Rectal smooth muscle tissue (tissue), 1 donor: ENCODE results near the gene KMT2E.

Source experiments
- H3K27ac ChIP-seq: one replicate; pipeline ENCODE4 v1.7.0; 2013; ENCODE audit warnings: low read depth, low read length, inconsistent platforms
- H3K27me3 ChIP-seq: one replicate; pipeline ENCODE4 v1.7.0; 2013; ENCODE audit warnings: low read length; ENCODE audit not compliant: control insufficient read depth, insufficient read depth
- H3K36me3 ChIP-seq: one replicate; pipeline ENCODE4 v1.7.0; 2013; ENCODE audit warnings: low read length; ENCODE audit not compliant: control insufficient read depth, insufficient read depth
- H3K4me1 ChIP-seq: one replicate; pipeline ENCODE4 v1.7.0; 2013; ENCODE audit warnings: low read length; ENCODE audit not compliant: control insufficient read depth, insufficient read depth
- H3K4me3 ChIP-seq: one replicate; pipeline ENCODE4 v1.7.0; 2013; ENCODE audit warnings: low read length
- H3K9ac ChIP-seq: one replicate; pipeline ENCODE4 v1.7.0; 2013; ENCODE audit warnings: low read length

The KMT2E gene, protein sequence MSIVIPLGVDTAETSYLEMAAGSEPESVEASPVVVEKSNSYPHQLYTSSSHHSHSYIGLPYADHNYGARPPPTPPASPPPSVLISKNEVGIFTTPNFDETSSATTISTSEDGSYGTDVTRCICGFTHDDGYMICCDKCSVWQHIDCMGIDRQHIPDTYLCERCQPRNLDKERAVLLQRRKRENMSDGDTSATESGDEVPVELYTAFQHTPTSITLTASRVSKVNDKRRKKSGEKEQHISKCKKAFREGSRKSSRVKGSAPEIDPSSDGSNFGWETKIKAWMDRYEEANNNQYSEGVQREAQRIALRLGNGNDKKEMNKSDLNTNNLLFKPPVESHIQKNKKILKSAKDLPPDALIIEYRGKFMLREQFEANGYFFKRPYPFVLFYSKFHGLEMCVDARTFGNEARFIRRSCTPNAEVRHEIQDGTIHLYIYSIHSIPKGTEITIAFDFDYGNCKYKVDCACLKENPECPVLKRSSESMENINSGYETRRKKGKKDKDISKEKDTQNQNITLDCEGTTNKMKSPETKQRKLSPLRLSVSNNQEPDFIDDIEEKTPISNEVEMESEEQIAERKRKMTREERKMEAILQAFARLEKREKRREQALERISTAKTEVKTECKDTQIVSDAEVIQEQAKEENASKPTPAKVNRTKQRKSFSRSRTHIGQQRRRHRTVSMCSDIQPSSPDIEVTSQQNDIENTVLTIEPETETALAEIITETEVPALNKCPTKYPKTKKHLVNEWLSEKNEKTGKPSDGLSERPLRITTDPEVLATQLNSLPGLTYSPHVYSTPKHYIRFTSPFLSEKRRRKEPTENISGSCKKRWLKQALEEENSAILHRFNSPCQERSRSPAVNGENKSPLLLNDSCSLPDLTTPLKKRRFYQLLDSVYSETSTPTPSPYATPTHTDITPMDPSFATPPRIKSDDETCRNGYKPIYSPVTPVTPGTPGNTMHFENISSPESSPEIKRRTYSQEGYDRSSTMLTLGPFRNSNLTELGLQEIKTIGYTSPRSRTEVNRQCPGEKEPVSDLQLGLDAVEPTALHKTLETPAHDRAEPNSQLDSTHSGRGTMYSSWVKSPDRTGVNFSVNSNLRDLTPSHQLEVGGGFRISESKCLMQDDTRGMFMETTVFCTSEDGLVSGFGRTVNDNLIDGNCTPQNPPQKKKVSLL (N-terminal part only)

DNA sequence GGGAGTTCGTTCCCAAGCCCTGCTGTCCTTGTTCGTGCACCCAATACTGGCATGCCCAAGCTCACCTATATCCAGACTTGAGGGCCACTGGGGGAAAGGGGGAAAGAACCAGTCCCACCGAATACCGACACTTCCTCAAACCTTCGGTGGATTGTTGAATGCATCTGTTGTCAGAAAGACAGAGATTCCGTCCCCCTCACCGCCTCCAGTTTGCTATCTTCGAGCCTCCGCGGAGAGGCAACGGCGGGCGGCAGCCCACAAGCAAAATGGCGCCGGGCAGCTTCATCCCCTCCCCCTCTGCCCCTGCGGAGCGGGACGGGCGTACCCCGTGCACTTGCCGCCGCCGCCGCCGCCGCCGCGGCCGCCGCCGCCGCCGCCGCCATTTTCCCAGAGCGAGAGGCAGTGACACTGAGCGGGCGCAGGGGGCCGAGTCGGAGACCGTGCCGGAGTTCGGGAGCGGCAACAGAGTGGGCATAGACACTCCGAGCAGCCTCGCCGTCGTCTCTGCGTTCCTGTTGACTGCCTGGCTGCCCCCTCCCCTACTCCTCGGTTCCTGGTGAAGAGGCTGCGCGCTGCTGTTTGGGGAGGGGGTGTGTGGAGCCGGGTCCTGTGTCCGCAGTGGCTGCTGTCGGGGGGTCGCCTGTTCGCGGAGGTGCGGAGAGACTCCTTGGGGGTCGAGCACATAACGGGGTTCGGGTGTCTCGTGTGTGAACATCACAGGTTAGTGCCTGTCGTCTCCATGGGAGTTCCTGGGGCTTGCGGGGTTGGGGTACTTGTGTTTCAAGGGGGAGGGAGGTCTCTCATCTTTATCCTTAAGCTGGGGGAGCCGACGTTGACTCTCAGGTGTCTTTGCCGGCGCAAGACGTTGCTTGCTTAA lies at the start of gene KMT2E:
Gene KMT2E (plus strand): TSS at position 390 of the 877 bp plus-strand sequence. CDS start 26,748 bp downstream, outside the sequence.
- Histone ChIP-seq H3K27me3 (no peaks in the 10 kb centered on the region), H3K4me1 (peaks cover 15% of the 10 kb centered on the region), H3K9ac (peak within 1 kb of the TSS; percentile 100), H3K36me3 (peaks cover 8% of the 10 kb centered on the region), H3K27ac (peak within 1 kb of the TSS; percentile 96), H3K4me3 (peak within 1 kb of the TSS; percentile 94)

GRCh38 chr7:104964626-104965236 lies 49.3 kb upstream of the KMT2E start:
- no peak overlapping the region for H3K9ac ChIP-seq
- no peak overlapping the region for H3K27ac ChIP-seq

GRCh38 chr7:104966022-104966421 lies 48.0 kb upstream of the KMT2E start:
- Histone ChIP-seq H3K27ac (no peak overlapping the region), H3K9ac (no peak overlapping the region), H3K4me1 (peaks cover 9% of the 10 kb centered on the region), H3K4me3 (no peak overlapping the region), H3K27me3 (no peaks in the 10 kb centered on the region), H3K36me3 (no peaks in the 10 kb centered on the region)

More at GRCh38 chr7:104964626-104965236, 49.3 kb upstream of the KMT2E start:
- Histone ChIP-seq H3K36me3 (no peaks in the 10 kb centered on the region), H3K4me3 (no peak overlapping the region), H3K27me3 (no peaks in the 10 kb centered on the region), H3K4me1 (peaks cover 9% of the 10 kb centered on the region)

- Histone ChIP-seq H3K4me3 (no peak overlapping the region), H3K27ac (no peak overlapping the region), H3K4me1 (peaks cover 9% of the 10 kb centered on the region), H3K36me3 (no peaks in the 10 kb centered on the region), H3K27me3 (no peaks in the 10 kb centered on the region), H3K9ac (no peak overlapping the region)
Measured at GRCh38 chr7:104967088-104967487, 46.9 kb upstream of the KMT2E start.

- Histone ChIP-seq H3K4me1 (peaks cover 9% of the 10 kb centered on the region), H3K36me3 (no peaks in the 10 kb centered on the region), H3K27ac (no peak overlapping the region), H3K9ac (no peak overlapping the region), H3K4me3 (no peak overlapping the region), H3K27me3 (no peaks in the 10 kb centered on the region)
Measured at GRCh38 chr7:104967595-104967994, 46.4 kb upstream of the KMT2E start.

DNA sequence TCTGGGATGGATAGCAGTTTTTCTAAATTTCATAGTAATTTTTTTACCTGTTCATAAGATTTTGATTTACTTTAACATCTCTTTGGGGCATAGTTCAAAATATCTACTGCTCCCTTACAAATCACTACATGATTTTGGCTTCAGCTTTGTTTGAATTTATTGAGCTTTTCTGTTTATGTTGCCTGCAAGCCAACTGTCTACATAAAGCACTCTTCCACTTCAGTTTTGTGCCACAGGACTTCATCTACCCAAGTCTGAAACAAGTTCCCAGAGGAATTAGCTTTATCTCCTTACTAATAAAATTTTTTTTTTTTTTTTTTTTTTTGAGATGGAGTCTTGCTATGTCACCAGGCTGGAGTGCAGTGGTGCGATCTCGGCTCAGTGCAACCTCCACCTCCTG lies 45.4 kb upstream of the KMT2E start:
- no peaks in the 10 kb centered on the region for H3K36me3 ChIP-seq
- H3K27ac ChIP-seq, result no peak overlapping the region
- H3K4me1 ChIP-seq, result peaks cover 5% of the 10 kb centered on the region
- H3K27me3 ChIP-seq, result no peaks in the 10 kb centered on the region
- H3K9ac ChIP-seq, result no peak overlapping the region
- no peak overlapping the region for H3K4me3 ChIP-seq

- Histone ChIP-seq H3K4me1 (peaks cover 2% of the 10 kb centered on the region), H3K27ac (no peak overlapping the region), H3K4me3 (no peak overlapping the region), H3K9ac (no peak overlapping the region), H3K27me3 (no peaks in the 10 kb centered on the region), H3K36me3 (no peaks in the 10 kb centered on the region)
Measured at GRCh38 chr7:104969183-104969582, 44.8 kb upstream of the KMT2E start.

- Histone ChIP-seq H3K4me1 (no peaks in the 10 kb centered on the region), H3K4me3 (no peak overlapping the region), H3K27me3 (no peaks in the 10 kb centered on the region), H3K36me3 (no peaks in the 10 kb centered on the region), H3K27ac (peak overlapping the region; percentile 6), H3K9ac (no peak overlapping the region)
Measured at GRCh38 chr7:104971290-104972071, 42.5 kb upstream of the KMT2E start.

DNA sequence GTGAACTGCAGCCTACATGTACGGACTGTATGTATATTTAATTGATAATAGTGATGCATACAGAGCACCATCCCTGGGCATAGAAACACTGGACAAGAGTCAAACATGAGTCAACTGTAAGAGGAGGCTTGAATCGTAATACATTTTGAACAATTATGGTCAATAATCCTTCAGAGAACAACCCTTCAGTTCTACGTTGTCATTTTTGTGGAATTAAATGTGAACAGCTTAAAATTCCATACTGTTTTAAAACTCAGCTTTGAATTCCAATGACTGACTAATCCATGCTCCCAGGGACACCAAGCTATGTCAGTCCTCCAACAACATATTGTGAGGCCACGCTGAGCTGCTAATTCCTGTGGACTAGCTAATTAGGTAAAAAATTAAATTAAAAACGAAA lies 41.5 kb upstream of the KMT2E start:
- Histone ChIP-seq H3K27ac (no peak overlapping the region), H3K27me3 (no peaks in the 10 kb centered on the region), H3K36me3 (no peaks in the 10 kb centered on the region), H3K9ac (no peak overlapping the region), H3K4me3 (no peak overlapping the region), H3K4me1 (peaks cover 9% of the 10 kb centered on the region)

- Histone ChIP-seq H3K27me3 (no peaks in the 10 kb centered on the region), H3K9ac (no peak overlapping the region), H3K4me3 (no peak overlapping the region), H3K4me1 (peaks cover 17% of the 10 kb centered on the region), H3K36me3 (no peaks in the 10 kb centered on the region), H3K27ac (peak overlapping the region; percentile 15)
Measured at GRCh38 chr7:104973227-104973626, 40.8 kb upstream of the KMT2E start.
